DOHH2 (cell line): ENCODE measurements around the gene ARHGAP6.

ENCODE experiments used
- H3F3A ChIP-seq: fragments of 200-600 bp; sonication (generic), shearing (Covaris generic); 2 replicates; pipeline ENCODE4 v1.6.0; 2016; ENCODE audit warnings: antibody characterized with exemption, mild to moderate bottlenecking; ENCODE audit not compliant: control insufficient read depth, insufficient read depth
- H3K27ac ChIP-seq: fragments of 200-600 bp; sonication (generic); 2 replicates; pipeline ENCODE4 v1.5.1; 2014; ENCODE audit warnings: low read depth, mild to moderate bottlenecking, low read length, moderate library complexity
- H3K27me3 ChIP-seq: fragments of 200-600 bp; sonication (generic); 2 replicates; pipeline ENCODE4 v1.6.1; 2014; ENCODE audit warnings: mild to moderate bottlenecking, low read length, mixed read lengths; ENCODE audit not compliant: control insufficient read depth
- H3K36me3 ChIP-seq: fragments of 200-600 bp; sonication (generic); 2 replicates; pipeline ENCODE4 v1.6.1; 2014; ENCODE audit warnings: mild to moderate bottlenecking, low read length, moderate library complexity, mixed read lengths; ENCODE audit not compliant: control insufficient read depth
- H3K4me1 ChIP-seq: fragments of 200-600 bp; sonication (generic); 2 replicates; pipeline ENCODE4 v1.6.1; 2014; ENCODE audit warnings: mild to moderate bottlenecking, low read length, mixed read lengths; ENCODE audit not compliant: control insufficient read depth
- H3K4me2 ChIP-seq: fragments of 200-600 bp; sonication (generic); 2 replicates; pipeline ENCODE4 v1.6.0; 2014; ENCODE audit warnings: mild to moderate bottlenecking, low read length, moderate library complexity
- H3K4me3 ChIP-seq: fragments of 200-600 bp; sonication (generic); 2 replicates; pipeline ENCODE4 v1.5.1; 2014; ENCODE audit warnings: mild to moderate bottlenecking, low read length, mixed read lengths
- H3K79me2 ChIP-seq: fragments of 200-600 bp; sonication (generic); 2 replicates; pipeline ENCODE4 v1.6.1; 2014; ENCODE audit warnings: mild to moderate bottlenecking, low read length, mixed read lengths; ENCODE audit not compliant: control insufficient read depth
- H3K9me2 ChIP-seq: fragments of 200-600 bp; sonication (generic); replicated peaks from 2 replicates; pipeline ENCODE4 v1.6.1; 2014; ENCODE audit warnings: mild to moderate bottlenecking, low read length, mixed read lengths; ENCODE audit not compliant: control insufficient read depth
- H3K9me3 ChIP-seq: fragments of 200-600 bp; sonication (generic); 2 replicates; pipeline ENCODE4 v1.6.1; 2014; ENCODE audit warnings: antibody characterized with exemption, low read length, mixed read lengths; ENCODE audit not compliant: control insufficient read depth, insufficient read depth
- H4K20me1 ChIP-seq: fragments of 200-600 bp; sonication (generic); 2 replicates; pipeline ENCODE4 v1.6.0; 2014; ENCODE audit warnings: low read depth, mild to moderate bottlenecking, antibody characterized with exemption, low read length, moderate library complexity; ENCODE audit not compliant: control insufficient read depth, insufficient read depth
- CTCF ChIP-seq: fragments of 200-600 bp; sonication (generic); IDR thresholded peaks from one replicate; pipeline ENCODE4 v1.5.1; 2014; ENCODE audit warnings: antibody characterized with exemption, mild to moderate bottlenecking, low read depth, low read length; ENCODE audit not compliant: poor library complexity, severe bottlenecking
- EZH2phosphoT487 ChIP-seq: fragments of 200-600 bp; sonication (generic); IDR thresholded peaks from 2 replicates; pipeline ENCODE4 v1.6.1; 2017; ENCODE audit warnings: borderline replicate concordance, mild to moderate bottlenecking, antibody characterized with exemption, low read length, moderate library complexity, mixed read lengths

ARHGAP6 gene

GRCh38 chrX:11591723-11592346 is 73.9 kb downstream of the ARHGAP6 start:
- H3K4me2 ChIP-seq, result peak overlapping the region; percentile 50
- no peak for TF ChIP-seq EZH2phosphoT487
- no peak for TF ChIP-seq CTCF

GRCh38 chrX:11589641-11590040 is 76.1 kb downstream of the ARHGAP6 start:
- no peaks in the 10 kb centered on the region for H3F3A ChIP-seq
- no peaks in the 10 kb centered on the region for H3K9me2 ChIP-seq
- no peaks in the 10 kb centered on the region for H3K27me3 ChIP-seq
- H3K27ac ChIP-seq, result no peak overlapping the region
- H3K36me3 ChIP-seq, result no peaks in the 10 kb centered on the region
- no peaks in the 10 kb centered on the region for H3K79me2 ChIP-seq
- H3K4me2 ChIP-seq, result no peak overlapping the region
- H3K9me3 ChIP-seq, result no peaks in the 10 kb centered on the region
- H3K4me3 ChIP-seq, result no peak overlapping the region
- H3K4me1 ChIP-seq, result peaks cover 10% of the 10 kb centered on the region
- TF ChIP-seq CTCF (no peak), EZH2phosphoT487 (no peak)
- H4K20me1 ChIP-seq, result no peaks in the 10 kb centered on the region

More at GRCh38 chrX:11591723-11592346, 73.9 kb downstream of the ARHGAP6 start:
- Histone ChIP-seq H3K79me2 (no peaks in the 10 kb centered on the region), H3K4me3 (no peak overlapping the region), H3K9me3 (no peaks in the 10 kb centered on the region), H3K36me3 (no peaks in the 10 kb centered on the region), H4K20me1 (no peaks in the 10 kb centered on the region), H3F3A (no peaks in the 10 kb centered on the region), H3K27ac (no peak overlapping the region), H3K27me3 (no peaks in the 10 kb centered on the region), H3K4me1 (peaks cover 10% of the 10 kb centered on the region), H3K9me2 (no peaks in the 10 kb centered on the region)

GRCh38 chrX:11588097-11588496 is 77.6 kb downstream of the ARHGAP6 start:
- H3K27ac ChIP-seq, result no peak overlapping the region
- no peaks in the 10 kb centered on the region for H3K36me3 ChIP-seq
- no peaks in the 10 kb centered on the region for H3K79me2 ChIP-seq
- H3K4me3 ChIP-seq, result no peak overlapping the region
- H3K9me3 ChIP-seq, result no peaks in the 10 kb centered on the region
- H4K20me1 ChIP-seq, result no peaks in the 10 kb centered on the region
- no peak for TF ChIP-seq CTCF
- TF ChIP-seq EZH2phosphoT487, result no peak
- no peak overlapping the region for H3K4me2 ChIP-seq
- peaks cover 10% of the 10 kb centered on the region for H3K4me1 ChIP-seq
- no peaks in the 10 kb centered on the region for H3F3A ChIP-seq
- H3K9me2 ChIP-seq, result no peaks in the 10 kb centered on the region
- H3K27me3 ChIP-seq, result no peaks in the 10 kb centered on the region
